Astrocyte (in vitro differentiated cells and primary cell): ENCODE data around the gene DDX50.

Source experiments
- CTCF ChIP-seq: IDR thresholded peaks from 2 replicates; pipeline ENCODE4 v1.5.1; 2011; ENCODE audit warnings: low read depth, mild to moderate bottlenecking, inconsistent platforms, low read length, moderate library complexity; ENCODE audit not compliant: insufficient read depth
- EZH2 ChIP-seq: IDR thresholded peaks from 2 replicates; pipeline ENCODE4 v1.6.1; 2012; ENCODE audit warnings: mild to moderate bottlenecking, low read length, inconsistent platforms; ENCODE audit not compliant: insufficient read depth

- TF ChIP-seq CTCF (peak; percentile 54), EZH2 (no peak)
Observed at GRCh38 chr10:68988530-68989316, 87.6 kb downstream of the DDX50 start, which contains the start of gene KIFBP.
